ENCODE results near the gene NDUFV1.

GRCh38 chr11:67612751-67613150 is 6.0 kb downstream of the NDUFV1 start:
- no peak for TF ChIP-seq CTCF (IDR thresholded peaks at IDR 0.05; ENCODE audit: low read depth, low read length, poor library complexity, severe bottlenecking)
- no peak for TF ChIP-seq EZH2phosphoT487 (IDR thresholded peaks at IDR 0.05; ENCODE audit: borderline replicate concordance, low read length)
